HG03521 (cell line): ENCODE data around the gene ANO3.

Source experiments
- ATAC-seq: cut with Tn5 transposase; IDR thresholded peaks from one replicate; pipeline ENCODE4 v1.9.1; 2021; ENCODE audit warnings: mild to moderate bottlenecking, moderate library complexity; ENCODE audit not compliant: unreplicated experiment

Gene ANO3

GRCh38 chr11:26483108-26483507 is 151.2 kb downstream of the ANO3 start:
- no peak for ATAC-seq

GRCh38 chr11:26490546-26490945 is 158.6 kb downstream of the ANO3 start:
- no peak for ATAC-seq

- no peak for ATAC-seq
These were observed 161.7 kb downstream of the ANO3 start for GRCh38 chr11:26493616-26494015.

- ATAC-seq = no peak
These were observed 175.3 kb downstream of the ANO3 start for GRCh38 chr11:26507229-26507628.

- ATAC-seq = no peak
These were observed 178.2 kb downstream of the ANO3 start for GRCh38 chr11:26510164-26510563.

- no peak for ATAC-seq
These were observed 178.8 kb downstream of the ANO3 start for GRCh38 chr11:26510756-26511155.

- ATAC-seq = no peak
These were observed 180.3 kb downstream of the ANO3 start for GRCh38 chr11:26512196-26512595.

GRCh38 chr11:26519469-26519868 is 187.5 kb downstream of the ANO3 start:
- no peak for ATAC-seq

- ATAC-seq = no peak
These were observed 191.1 kb downstream of the ANO3 start for GRCh38 chr11:26522912-26523610.

- ATAC-seq = no peak
These were observed 195.8 kb downstream of the ANO3 start for GRCh38 chr11:26527685-26528084.

GRCh38 chr11:26537341-26537740 is 205.4 kb downstream of the ANO3 start:
- no peak for ATAC-seq

- no peak for ATAC-seq
These were observed 207.6 kb downstream of the ANO3 start for GRCh38 chr11:26539517-26539916.

- ATAC-seq = no peak
These were observed 209.9 kb downstream of the ANO3 start for GRCh38 chr11:26541870-26542269.

GRCh38 chr11:26549176-26549575 is 217.2 kb downstream of the ANO3 start:
- no peak for ATAC-seq

GRCh38 chr11:26550022-26550421 is 218.1 kb downstream of the ANO3 start:
- ATAC-seq = no peak

- no peak for ATAC-seq
These were observed 219.4 kb downstream of the ANO3 start for GRCh38 chr11:26551186-26551801.

- no peak for ATAC-seq
These were observed 221.3 kb downstream of the ANO3 start for GRCh38 chr11:26553182-26553581.

GRCh38 chr11:26554455-26554854 is 222.5 kb downstream of the ANO3 start:
- no peak for ATAC-seq

GRCh38 chr11:26556582-26556981 is 224.7 kb downstream of the ANO3 start:
- no peak for ATAC-seq

- ATAC-seq = no peak
These were observed 225.7 kb downstream of the ANO3 start for GRCh38 chr11:26557666-26558065.

- ATAC-seq = no peak
These were observed 226.3 kb downstream of the ANO3 start for GRCh38 chr11:26558190-26558589.

- no peak for ATAC-seq
These were observed 237.7 kb downstream of the ANO3 start for GRCh38 chr11:26569646-26570045.
